HG02840 (cell line): ENCODE results near the gene PHACTR1.

Experiments used
- ATAC-seq: cut with Tn5 transposase; IDR thresholded peaks from one replicate; pipeline ENCODE4 v1.9.1; 2021; ENCODE audit warnings: mild to moderate bottlenecking, moderate library complexity, moderate number of reproducible peaks; ENCODE audit not compliant: unreplicated experiment, low FRiP score

Gene PHACTR1

GRCh38 chr6:12800120-12800519, 83.6 kb downstream of the PHACTR1 start:
- ATAC-seq = no peak

- ATAC-seq = no peak
Observed at GRCh38 chr6:12801141-12801540, 84.6 kb downstream of the PHACTR1 start.

- no peak for ATAC-seq
Observed at GRCh38 chr6:12802440-12802839, 85.9 kb downstream of the PHACTR1 start.

GRCh38 chr6:12803486-12803885, 86.9 kb downstream of the PHACTR1 start:
- ATAC-seq = no peak

GRCh38 chr6:12804952-12805645, 88.5 kb downstream of the PHACTR1 start:
- ATAC-seq = no peak

GRCh38 chr6:12806136-12806535, 89.6 kb downstream of the PHACTR1 start:
- ATAC-seq = no peak

GRCh38 chr6:12806796-12807195, 90.2 kb downstream of the PHACTR1 start:
- no peak for ATAC-seq

GRCh38 chr6:12811519-12811918, 95.0 kb downstream of the PHACTR1 start:
- no peak for ATAC-seq

- ATAC-seq = no peak
Observed at GRCh38 chr6:12813321-12813720, 96.8 kb downstream of the PHACTR1 start.

- ATAC-seq = no peak
Observed at GRCh38 chr6:12814015-12814414, 97.4 kb downstream of the PHACTR1 start.

- ATAC-seq = no peak
Observed at GRCh38 chr6:12815089-12815488, 98.5 kb downstream of the PHACTR1 start.

GRCh38 chr6:12815884-12816600, 99.5 kb downstream of the PHACTR1 start:
- ATAC-seq = no peak

GRCh38 chr6:12818324-12818723, 101.8 kb downstream of the PHACTR1 start:
- ATAC-seq = no peak

GRCh38 chr6:12823847-12824246, 107.3 kb downstream of the PHACTR1 start:
- ATAC-seq = no peak

GRCh38 chr6:12826584-12826983, 110.0 kb downstream of the PHACTR1 start:
- ATAC-seq = no peak

- ATAC-seq = no peak
Observed at GRCh38 chr6:12827921-12828320, 111.4 kb downstream of the PHACTR1 start.

- no peak for ATAC-seq
Observed at GRCh38 chr6:12832226-12832735, 115.7 kb downstream of the PHACTR1 start.

GRCh38 chr6:12836009-12836408, 119.4 kb downstream of the PHACTR1 start:
- no peak for ATAC-seq

- no peak for ATAC-seq
Observed at GRCh38 chr6:12841619-12842018, 125.1 kb downstream of the PHACTR1 start.

GRCh38 chr6:12842114-12842513, 125.5 kb downstream of the PHACTR1 start:
- no peak for ATAC-seq

- no peak for ATAC-seq
Observed at GRCh38 chr6:12842658-12843057, 126.1 kb downstream of the PHACTR1 start.
